H1 (cell line): Measurements from ENCODE around the gene MRPL52. TPM values are rescaled to one million over a fixed set of nuclear protein-coding genes. Genes with fewer than 3 reads are reported as not detected.

Source experiments
- CTCF ChIA-PET: fragments of 300-600 bp; sonication (Branson Sonifier 250); formaldehyde crosslinking; loops from one replicate; lab custom pipeline; 2021; ENCODE audit not compliant: partially characterized antibody; lab: Charles Lee
- POLR2A ChIA-PET: fragments of 300-600 bp; sonication (Branson Sonifier 250); formaldehyde crosslinking; loops from one replicate; lab custom pipeline; 2021; ENCODE audit warnings: inconsistent platforms; ENCODE audit not compliant: partially characterized antibody; lab: Charles Lee
- DNase-seq, 2 experiments: peaks; one replicate each; pipeline versions ENCODE4 v3.0.0 to v3.0.0-alpha.2; 2010 to 2022; ENCODE audit warnings: low spot score in 2 of 2, low read depth in 1 of 2, mixed read lengths in 1 of 2
- FAIRE-seq: peaks from 2 replicates; lab custom pipeline; 2011; peaks lifted over from hg19 to GRCh38; lab: Jason Lieb, UNC
- H2AFZ ChIP-seq: 2 replicates; pipeline ENCODE4 v1.8.1; 2012; ENCODE audit warnings: low read length, inconsistent platforms
- H2AK5ac ChIP-seq: 2 replicates; pipeline ENCODE4 v1.6.1; 2013; ENCODE audit warnings: low read depth, low read length
- H2BK120ac ChIP-seq: replicated peaks from 2 replicates; pipeline ENCODE3; 2013; ENCODE audit warnings: low read depth, low read length, inconsistent platforms
- H2BK12ac ChIP-seq: 2 replicates; pipeline ENCODE4 v1.6.1; 2013; ENCODE audit warnings: low read depth, low read length
- H2BK15ac ChIP-seq: 2 replicates; pipeline ENCODE4 v1.6.1; 2013; ENCODE audit warnings: low read length
- H2BK20ac ChIP-seq: 2 replicates; pipeline ENCODE4 v1.6.1; 2013; ENCODE audit warnings: low read length
- H2BK5ac ChIP-seq: 2 replicates; pipeline ENCODE4 v1.6.1; 2013; ENCODE audit warnings: low read depth, low read length
- H3K14ac ChIP-seq: 2 replicates; pipeline ENCODE4 v1.6.1; 2013; ENCODE audit warnings: inconsistent platforms; ENCODE audit not compliant: insufficient read length
- H3K18ac ChIP-seq: 2 replicates; pipeline ENCODE4 v1.6.1; 2013; ENCODE audit warnings: low read length; ENCODE audit errors: extremely low read depth
- H3K23ac ChIP-seq: 2 replicates; pipeline ENCODE4 v1.6.1; 2013; ENCODE audit warnings: inconsistent platforms; ENCODE audit not compliant: insufficient read length
- H3K23me2 ChIP-seq: 2 replicates; pipeline ENCODE4 v1.6.1; 2013; ENCODE audit warnings: low read depth, low read length
- H3K27ac ChIP-seq: 2 replicates; pipeline ENCODE4 v1.6.1; 2011; ENCODE audit warnings: low read depth, low read length, inconsistent platforms
- H3K27me3 ChIP-seq, 4 experiments: replicated peaks in 1 of 4; 1 replicate in 1 of 4; 2 replicates in 3 of 4; pipeline versions ENCODE4 v1.6.1 to v1.8.1; 2011 to 2013; ENCODE audit warnings: low read length in 3 of 4, mild to moderate bottlenecking in 3 of 4, inconsistent platforms in 2 of 4, mixed read lengths in 2 of 4, moderate library complexity in 1 of 4; ENCODE audit not compliant: control insufficient read depth in 3 of 4, insufficient read depth in 3 of 4; ENCODE audit errors: extremely low read depth in 1 of 4
- H3K36me3 ChIP-seq, 4 experiments: 2 replicates each; pipeline versions ENCODE4 v1.6.1 to v1.8.1; 2011 to 2013; ENCODE audit warnings: mild to moderate bottlenecking in 4 of 4, low read length in 3 of 4, moderate library complexity in 2 of 4, control low read depth in 1 of 4, inconsistent platforms in 1 of 4; ENCODE audit not compliant: insufficient read depth in 4 of 4, control insufficient read depth in 2 of 4
- H3K4ac ChIP-seq: replicated peaks from 2 replicates; pipeline ENCODE3; 2013; ENCODE audit warnings: low read length, low read depth, mixed read lengths, inconsistent platforms; ENCODE audit not compliant: insufficient read length
- H3K4me1 ChIP-seq, 4 experiments: replicated peaks in 1 of 4; 1 replicate in 1 of 4; 2 replicates in 3 of 4; pipeline versions ENCODE4 v1.6.1 to v1.8.1; 2011 to 2013; ENCODE audit warnings: low read length in 3 of 4, inconsistent platforms in 2 of 4, mixed read lengths in 1 of 4; ENCODE audit not compliant: insufficient read depth in 4 of 4, control insufficient read depth in 3 of 4
- H3K4me2 ChIP-seq, 2 experiments: 2 replicates each; pipeline versions ENCODE4 v1.6.1 to v1.8.1; 2011 to 2013; ENCODE audit warnings: low read depth in 2 of 2, low read length in 2 of 2, control low read depth in 1 of 2, inconsistent platforms in 1 of 2, mild to moderate bottlenecking in 1 of 2; ENCODE audit not compliant: insufficient read depth in 1 of 2
- H3K4me3 ChIP-seq, 4 experiments: fragments of 200-600, 300-600 bp in 1 of 4; sonication (generic), shearing (Covaris generic), sonication (Bioruptor Twin) in 1 of 4; 2 replicates each; pipeline versions ENCODE4 v1.5.1 to v1.8.1; 2011 to 2016; ENCODE audit warnings: low read length in 4 of 4, low read depth in 3 of 4, control low read depth in 2 of 4, inconsistent platforms in 2 of 4, mild to moderate bottlenecking in 2 of 4, mixed read lengths in 1 of 4, moderate library complexity in 1 of 4; ENCODE audit not compliant: insufficient read depth in 2 of 4; ENCODE audit errors: extremely low read depth in 1 of 4
- H3K56ac ChIP-seq: replicated peaks from 2 replicates; pipeline ENCODE3; 2013; ENCODE audit warnings: low read depth, mild to moderate bottlenecking, mixed read lengths, low read length, inconsistent platforms; ENCODE audit not compliant: insufficient read length
- H3K79me1 ChIP-seq: 2 replicates; pipeline ENCODE4 v1.6.1; 2013; ENCODE audit warnings: low read depth, low read length, control low read depth
- H3K79me2 ChIP-seq, 2 experiments: 2 replicates each; pipeline versions ENCODE4 v1.6.1 to v1.8.1; 2012 to 2013; ENCODE audit warnings: low read length in 2 of 2, mild to moderate bottlenecking in 2 of 2, inconsistent platforms in 1 of 2; ENCODE audit not compliant: insufficient read depth in 2 of 2, control insufficient read depth in 1 of 2
- H3K9ac ChIP-seq, 4 experiments: replicated peaks in 1 of 4; 1 replicate in 1 of 4; 2 replicates in 3 of 4; pipeline versions ENCODE4 v1.6.1 to v1.8.1; 2011 to 2013; ENCODE audit warnings: low read depth in 3 of 4, low read length in 3 of 4, control low read depth in 2 of 4, mild to moderate bottlenecking in 2 of 4, moderate library complexity in 2 of 4, inconsistent platforms in 1 of 4; ENCODE audit errors: extremely low read depth in 1 of 4
- H3K9me3 ChIP-seq, 2 experiments: 2 replicates each; pipeline versions ENCODE4 v1.6.1 to v1.8.1; 2012 to 2013; ENCODE audit warnings: mild to moderate bottlenecking in 2 of 2, moderate library complexity in 2 of 2, control low read depth in 1 of 2, inconsistent platforms in 1 of 2, low read depth in 1 of 2, low read length in 1 of 2, mixed read lengths in 1 of 2; ENCODE audit not compliant: insufficient read depth in 2 of 2
- H4K20me1 ChIP-seq, 2 experiments: replicated peaks in 1 of 2; 2 replicates each; pipeline versions ENCODE3 to v1.8.1; 2011 to 2013; ENCODE audit warnings: inconsistent platforms in 2 of 2, low read length in 2 of 2, mild to moderate bottlenecking in 1 of 2; ENCODE audit not compliant: insufficient read depth in 2 of 2, control insufficient read depth in 1 of 2
- H4K5ac ChIP-seq: 2 replicates; pipeline ENCODE4 v1.6.1; 2013; ENCODE audit warnings: low read length, low read depth, mixed read lengths, inconsistent platforms; ENCODE audit not compliant: insufficient read length
- H4K8ac ChIP-seq: 2 replicates; pipeline ENCODE4 v1.8.0; 2013; ENCODE audit warnings: mild to moderate bottlenecking, moderate library complexity, low read length, inconsistent platforms; ENCODE audit not compliant: insufficient read depth; ENCODE audit errors: extremely low read depth
- H4K91ac ChIP-seq: replicated peaks from 2 replicates; pipeline ENCODE3; 2013; ENCODE audit warnings: low read length, mixed read lengths, inconsistent platforms; ENCODE audit not compliant: insufficient read length
- ASH2L ChIP-seq: fragments of 200-600, 300-600 bp; sonication (generic); IDR thresholded peaks from one replicate; pipeline ENCODE4 v1.7.1; 2017; ENCODE audit warnings: low read length
- CBX8 ChIP-seq: fragments of 300-800, 300-1000 bp; sonication (generic); IDR thresholded peaks from 2 replicates; pipeline ENCODE4 v1.7.1; 2016; ENCODE audit warnings: low read depth, low read length, borderline replicate concordance
- JUN ChIP-seq: IDR thresholded peaks from 2 replicates; pipeline ENCODE4 v1.6.1; 2011; ENCODE audit warnings: low read depth, mild to moderate bottlenecking, improper control_type of control experiment, low read length
- MAFK ChIP-seq: IDR thresholded peaks from 2 replicates; pipeline ENCODE4 v1.6.1; 2012; ENCODE audit warnings: low read depth, mild to moderate bottlenecking, improper control_type of control experiment, low read length
- NANOG ChIP-seq: IDR thresholded peaks from 2 replicates; pipeline ENCODE4 v1.6.1; 2011; ENCODE audit warnings: low read length, low read depth, mild to moderate bottlenecking, inconsistent platforms; ENCODE audit not compliant: insufficient read depth, poor library complexity, severe bottlenecking
- NRF1 ChIP-seq: IDR thresholded peaks from 2 replicates; pipeline ENCODE4 v1.6.1; 2011; ENCODE audit warnings: mild to moderate bottlenecking, low read depth, low read length, improper control_type of control experiment
- RAD21 ChIP-seq, 2 experiments: IDR thresholded peaks in 1 of 2; conservative IDR thresholded peaks in 1 of 2; 2 replicates each; pipeline ENCODE4 v1.6.1; 2011; ENCODE audit warnings: low read depth in 2 of 2, low read length in 2 of 2, improper control_type of control experiment in 1 of 2, inconsistent platforms in 1 of 2, mild to moderate bottlenecking in 1 of 2, moderate library complexity in 1 of 2
- RBBP5 ChIP-seq: IDR thresholded peaks from 2 replicates; pipeline ENCODE4 v1.7.1; 2012; ENCODE audit warnings: low read depth, mild to moderate bottlenecking, inconsistent platforms, low read length, moderate library complexity, borderline replicate concordance
- RXRA ChIP-seq: IDR thresholded peaks from 2 replicates; pipeline ENCODE4 v1.6.1; 2011; ENCODE audit warnings: low read depth, mild to moderate bottlenecking, low read length, moderate library complexity; ENCODE audit not compliant: insufficient read depth
- SIX5 ChIP-seq: IDR thresholded peaks from 2 replicates; pipeline ENCODE4 v1.6.1; 2011; ENCODE audit warnings: mild to moderate bottlenecking, low read depth, low read length
- SUZ12 ChIP-seq: fragments of 200-600 bp; sonication (generic); IDR thresholded peaks from 2 replicates; pipeline ENCODE4 v1.6.1; 2012; ENCODE audit warnings: mild to moderate bottlenecking, inconsistent platforms, low read length, moderate library complexity, mixed read lengths
- ZNF274 ChIP-seq: IDR thresholded peaks from 2 replicates; pipeline ENCODE4 v1.7.0; 2012; ENCODE audit warnings: low read length, borderline replicate concordance; ENCODE audit errors: extremely low read depth
- WGBS, 2 experiments: shearing (Covaris generic) in 1 of 2; methylation state at CpG; one replicate each; pipeline versions ENCODE4 v1.1.6 to v1.1.7; 2013 to 2015; ENCODE audit warnings: low lambda C conversion rate in 2 of 2, mixed read lengths in 2 of 2, inconsistent platforms in 1 of 2, low coverage in 1 of 2, missing lambda C conversion rate in 1 of 2; ENCODE audit not compliant: insufficient replicate concordance in 2 of 2, insufficient coverage in 1 of 2, insufficient read length in 1 of 2; ENCODE audit errors: extremely low coverage in 1 of 2, missing lambda C conversion rate in 1 of 2; 5-methylcytosine and 5-hydroxymethylcytosine counted together
- polyA plus RNA-seq, 7 experiments: library from polyadenylated mRNA; depleted of rRNA in 3 of 7; stranded (reverse) in 5 of 7; unstranded in 2 of 7; fragments of >200 nt in 5 of 7; fragments of 200-250 nt in 2 of 7; gene quantifications; 1 replicate in 5 of 7; 2 replicates in 1 of 7; 4 replicates in 1 of 7; pipeline versions ENCODE4 v1.2.1 to v1.2.3, GENCODE V29; 2011 to 2013; ENCODE audit warnings: missing spikeins in 2 of 7, mixed read lengths in 2 of 7
- total RNA-seq: library from RNA; stranded (reverse); fragmentation: NEBNext Ultra II Directional; extraction: Animal tissue kit (Norgen Biotek cat#: 25700); gene quantifications from 2 replicates; pipeline ENCODE4 v1.2.1, GENCODE V29; 2021

The MRPL52 gene
- total and polyA plus RNA-seq, 2 of the 8 experiments (the other 6 are each of a cell fraction or from before 2014, with no cell fraction given) = 70.5 to 176 TPM

- peak overlapping the region; percentile 90; the same call in 1 of the 2 replicates for H2BK15ac ChIP-seq
- no peak overlapping the region for H3K4me3 ChIP-seq
- H3K18ac ChIP-seq = peak overlapping the region; percentile 22; the same call in 1 of the 2 replicates
- H3K9ac ChIP-seq = no peak overlapping the region
- FAIRE-seq (no peak), DNase-seq (no peak)
- no peaks in the 10 kb centered on the region for H3K79me1 ChIP-seq
- ChIA-PET CTCF (interaction anchor here (0.8 to 56.0 kb wide), 6 partner anchors 10 to 196 kb away, joined by 3 to 1562 read pairs (median 26); partner anchors contain the start of genes MMP14, MRPL52 and SLC7A7), POLR2A (interaction anchor here (0.6 to 13.9 kb wide), 4 partner anchors 16 to 67 kb away, joined by 3 to 203 read pairs (median 44); partner anchors contain the start of genes MMP14 and MRPL52)
- peak overlapping the region; percentile 16; the same call in 1 of the 2 replicates for H2AFZ ChIP-seq
- H3K4ac ChIP-seq = no peak overlapping the region
- H2BK20ac ChIP-seq = no peak overlapping the region; the same call in 1 of the 2 replicates
- peaks cover 4 to 22% (median 11%) of the 10 kb centered on the region in 4 experiments for H3K4me1 ChIP-seq
- H3K27me3 ChIP-seq = no peaks in the 10 kb centered on the region
- H4K5ac ChIP-seq = no peak overlapping the region
- no peak overlapping the region for H3K14ac ChIP-seq
- H3K79me2 ChIP-seq = no peaks in the 10 kb centered on the region
- no peak overlapping the region for H3K23ac ChIP-seq
- H3K23me2 ChIP-seq = peaks cover 2% of the 10 kb centered on the region; the same call in 1 of the 2 replicates
- H3K27ac ChIP-seq = 0 out of 2 replicates have a peak overlapping the region, but pooled peaks have one; percentile 15
- no peak overlapping the region for H4K8ac ChIP-seq
- peaks cover 4 to 19% (median 12%) of the 10 kb centered on the region in 4 experiments; a peak in 7 of 8 replicates for H3K36me3 ChIP-seq
- no peak overlapping the region for H3K56ac ChIP-seq
- no peak overlapping the region for H2AK5ac ChIP-seq
- H3K9me3 ChIP-seq = no peaks in the 10 kb centered on the region
- 81% methylated on average over 18 of the region's 19 CpGs; no CpG with 5 or more reads in 1 of the 2 experiments for whole genome bisulfite sequencing, 2 experiments
- 0 out of 2 replicates have a peak overlapping the region, but pooled peaks have one; percentile 39 for H2BK12ac ChIP-seq
- no peak overlapping the region for H3K4me2 ChIP-seq
- H2BK120ac ChIP-seq = no peak overlapping the region
- H4K20me1 ChIP-seq = peaks cover 0 to 2% of the 10 kb centered on the region in 2 experiments
- peak overlapping the region; percentile 1 for H4K91ac ChIP-seq
- H2BK5ac ChIP-seq = peak overlapping the region; percentile 56; the same call in 1 of the 2 replicates
- TF ChIP-seq RAD21 (IDR thresholded peaks at IDR 0.05 in 1 of 2, conservative IDR thresholded peaks at IDR 0.05 in 1 of 2; ENCODE audit: low read depth in 2 of 2, low read length in 2 of 2) (no peak), SUZ12 (no peak), NRF1 (no peak), CBX8 (no peak), MAFK (no peak), SIX5 (no peak), RBBP5 (no peak), RXRA (no peak), JUN (no peak), ZNF274 (no peak), NANOG (no peak), ASH2L (no peak)
Observed at GRCh38 chr14:22849212-22849819, 19.6 kb downstream of the MRPL52 start.
